Prostate gland (tissue), 2 donors: Measurements from ENCODE around the gene ZNF570. TPM values are rescaled to one million over a fixed set of nuclear protein-coding genes. Genes with fewer than 3 reads are reported as not detected.

Source experiments
- DNase-seq: peaks from one replicate; pipeline ENCODE4 v3.0.0-alpha.2; 2019; ENCODE audit warnings: low spot score
- H3K27ac ChIP-seq, 2 donors: fragments of 200-600 bp; sonication (generic); 2 replicates each; pipeline ENCODE4 v1.5.1; 2017 to 2019
- H3K27me3 ChIP-seq: fragments of 200-600 bp; sonication (generic); replicated peaks from 2 replicates; pipeline ENCODE4 v1.5.1; 2019; ENCODE audit not compliant: insufficient read depth
- H3K36me3 ChIP-seq, 2 donors: fragments of 200-600 bp; sonication (generic); 1 replicate in 1 of 2; 2 replicates in 1 of 2; pipeline versions ENCODE4 v1.5.1 to v1.8.1; 2017 to 2019
- H3K4me1 ChIP-seq: fragments of 200-600 bp; sonication (generic); replicated peaks from 2 replicates; pipeline ENCODE4 v1.5.1; 2019
- H3K4me3 ChIP-seq, 2 donors: fragments of 200-600 bp; sonication (generic); 2 replicates each; pipeline ENCODE4 v1.5.1; 2017 to 2019
- H3K9me3 ChIP-seq: fragments of 200-600 bp; sonication (generic); 2 replicates; pipeline ENCODE4 v1.5.1; 2017
- POLR2A ChIP-seq: fragments of 450-650 bp; IDR thresholded peaks from one replicate; pipeline ENCODE4 v1.6.1; 2016; ENCODE audit warnings: antibody characterized with exemption, mild to moderate bottlenecking
- POLR2AphosphoS5 ChIP-seq: sonication (generic); formaldehyde crosslinking; IDR thresholded peaks from one replicate; pipeline ENCODE4 v1.6.1; 2017; ENCODE audit warnings: antibody characterized with exemption
- WGBS: methylation state at CpG from one replicate; pipeline ENCODE4 v1.1.5; 2018; 5-methylcytosine and 5-hydroxymethylcytosine counted together
- intact Hi-C: fragments of 100-400 bp; cut with DNase I; formaldehyde crosslinking; loops from one replicate; pipeline ENCODE4 v1.14.2; 2022
- total RNA-seq, 2 donors: library from RNA; depleted of rRNA; stranded (reverse); fragments of >200 nt; gene quantifications; one replicate each; pipeline ENCODE4 v1.1.0, GENCODE V29; 2016
- TF ChIP-seq, protein P1 (sequence below), 4 experiments: fragments of 200-600 bp in 2 of 4; fragments of 450-650 bp in 2 of 4; sonication (generic) in 2 of 4; IDR thresholded peaks; 1 replicate in 3 of 4; 2 replicates in 1 of 4; pipeline ENCODE4 v1.5.1; 2016 to 2019; ENCODE audit warnings: antibody characterized with exemption in 4 of 4, mild to moderate bottlenecking in 2 of 4, moderate library complexity in 2 of 4

Gene ZNF570
- total RNA-seq, result 10 to 100 TPM in 1 of 2 donors, 1 to 10 TPM in 1; 6.6 to 13.5 TPM

DNA sequence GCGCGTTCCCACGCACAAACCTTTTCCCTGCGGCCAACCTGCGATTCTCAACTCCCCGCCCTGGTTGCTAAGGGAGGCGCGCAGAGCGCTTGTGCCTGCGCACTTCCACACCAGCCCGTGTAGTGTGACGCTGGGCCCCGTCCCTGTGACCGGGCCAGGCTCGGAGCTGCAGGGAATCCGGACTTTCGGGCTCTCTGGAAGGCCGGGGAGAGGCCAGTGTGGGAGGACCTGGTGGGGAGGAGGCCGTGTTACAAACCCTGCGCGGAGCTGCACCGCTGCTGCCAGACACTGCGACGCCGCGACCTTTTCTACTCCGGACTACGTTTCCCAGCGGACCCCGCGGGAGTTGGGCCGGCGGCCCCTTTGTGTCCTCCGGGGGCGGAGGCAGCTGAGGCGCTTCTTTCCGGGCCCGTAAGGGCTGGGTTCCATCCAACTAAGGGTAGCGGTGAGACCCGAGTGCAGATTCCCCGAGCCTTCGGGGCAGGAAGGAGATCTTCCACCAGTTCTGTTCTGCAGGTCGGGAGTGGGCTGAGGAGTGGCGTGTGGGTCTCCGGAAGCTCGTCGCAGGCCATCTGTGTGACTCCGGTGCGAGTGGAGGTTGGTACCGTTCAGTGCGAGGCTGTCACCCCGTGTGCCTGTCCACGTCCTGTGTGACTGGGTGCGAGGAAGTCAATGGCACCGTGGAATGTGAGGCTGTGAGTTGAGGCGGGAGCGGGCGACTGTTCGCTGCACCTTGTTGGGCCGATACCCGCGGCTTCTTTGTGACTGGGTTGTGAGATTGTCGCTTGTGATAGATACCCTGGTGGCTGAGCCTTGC is at the start of gene ZNF570:
Gene ZNF570, plus strand, starts transcription at position 396 of the 817 bp plus-strand sequence. CDS start 999 bp downstream, outside the sequence.
- H3K4me1 ChIP-seq, result no peaks in the 10 kb centered on the region
- intact Hi-C loops, result loop anchor here (2.0 to 5.0 kb wide), 5 partner anchors 38 to 622 kb away; partner anchors contain the start of genes ZNF527, ZNF540, ZNF568 and ZNF571
- H3K27ac ChIP-seq, result peak within 1 kb of the TSS; percentile 89 to 95
- WGBS, result under 1% methylated on average over 58 of the region's 63 CpGs
- TF ChIP-seq POLR2A (peak; percentile 55), POLR2AphosphoS5 (peak; percentile 87)
- TF ChIP-seq, protein P1, sequence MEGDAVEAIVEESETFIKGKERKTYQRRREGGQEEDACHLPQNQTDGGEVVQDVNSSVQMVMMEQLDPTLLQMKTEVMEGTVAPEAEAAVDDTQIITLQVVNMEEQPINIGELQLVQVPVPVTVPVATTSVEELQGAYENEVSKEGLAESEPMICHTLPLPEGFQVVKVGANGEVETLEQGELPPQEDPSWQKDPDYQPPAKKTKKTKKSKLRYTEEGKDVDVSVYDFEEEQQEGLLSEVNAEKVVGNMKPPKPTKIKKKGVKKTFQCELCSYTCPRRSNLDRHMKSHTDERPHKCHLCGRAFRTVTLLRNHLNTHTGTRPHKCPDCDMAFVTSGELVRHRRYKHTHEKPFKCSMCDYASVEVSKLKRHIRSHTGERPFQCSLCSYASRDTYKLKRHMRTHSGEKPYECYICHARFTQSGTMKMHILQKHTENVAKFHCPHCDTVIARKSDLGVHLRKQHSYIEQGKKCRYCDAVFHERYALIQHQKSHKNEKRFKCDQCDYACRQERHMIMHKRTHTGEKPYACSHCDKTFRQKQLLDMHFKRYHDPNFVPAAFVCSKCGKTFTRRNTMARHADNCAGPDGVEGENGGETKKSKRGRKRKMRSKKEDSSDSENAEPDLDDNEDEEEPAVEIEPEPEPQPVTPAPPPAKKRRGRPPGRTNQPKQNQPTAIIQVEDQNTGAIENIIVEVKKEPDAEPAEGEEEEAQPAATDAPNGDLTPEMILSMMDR (IDR thresholded peaks at IDR 0.05), result peak in 2 of 4 experiments; percentile 1 to 8
- no peaks in the 10 kb centered on the region for H3K36me3 ChIP-seq
- no peaks in the 10 kb centered on the region for H3K27me3 ChIP-seq
- peak within 1 kb of the TSS; percentile 44 to 81 for H3K4me3 ChIP-seq
- H3K9me3 ChIP-seq, result no peaks in the 10 kb centered on the region
- DNase-seq, result peak; percentile 86

DNA sequence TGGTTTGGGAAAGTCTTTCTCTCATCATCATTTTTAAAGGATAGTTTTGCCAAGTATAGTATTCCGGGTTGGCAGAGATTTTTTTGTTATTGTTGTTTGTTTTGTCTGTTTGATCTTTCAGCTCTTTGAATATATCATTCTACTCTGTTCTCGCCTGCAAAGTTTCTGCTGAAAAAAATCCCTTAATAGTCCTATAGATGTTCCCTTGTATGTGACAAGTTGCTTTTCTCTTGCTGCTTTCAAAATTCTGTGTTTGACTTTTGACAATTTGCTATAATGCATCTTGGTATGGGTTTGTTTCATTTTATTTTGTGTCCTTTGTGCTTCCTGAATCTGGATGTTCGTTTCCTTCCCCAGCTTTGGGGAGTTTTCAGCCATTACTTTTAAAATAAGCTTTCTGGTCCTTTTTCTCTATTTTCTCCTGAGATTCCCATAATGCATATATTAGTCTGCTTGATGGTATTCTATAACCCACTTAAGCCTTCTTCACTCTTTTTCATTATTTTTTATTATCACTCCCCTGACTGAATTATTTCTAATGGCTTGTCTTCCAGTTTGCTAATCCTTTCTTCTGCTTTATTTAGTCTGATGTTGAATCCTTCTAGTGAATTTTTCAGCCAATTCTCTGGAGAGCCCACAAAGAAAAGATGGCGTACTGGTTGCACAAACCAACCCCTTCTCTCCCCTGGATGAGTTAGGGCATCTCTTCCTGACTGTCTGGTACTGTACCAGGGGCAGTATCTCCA is 16.5 kb upstream of the ZNF570 start:
- intact Hi-C loops, result no loop called here
- 95% methylated on average over 4 of the region's 4 CpGs for WGBS
- Histone ChIP-seq H3K4me3 (no peak overlapping the region), H3K27ac (no peak overlapping the region), H3K4me1 (no peaks in the 10 kb centered on the region), H3K36me3 (no peaks in the 10 kb centered on the region), H3K9me3 (peaks cover 7% of the 10 kb centered on the region), H3K27me3 (no peaks in the 10 kb centered on the region)
- DNase-seq, result no peak
- TF ChIP-seq POLR2A, result no peak
- no peak for TF ChIP-seq POLR2AphosphoS5
- TF ChIP-seq, protein P1 (IDR thresholded peaks at IDR 0.05), result no peak

DNA sequence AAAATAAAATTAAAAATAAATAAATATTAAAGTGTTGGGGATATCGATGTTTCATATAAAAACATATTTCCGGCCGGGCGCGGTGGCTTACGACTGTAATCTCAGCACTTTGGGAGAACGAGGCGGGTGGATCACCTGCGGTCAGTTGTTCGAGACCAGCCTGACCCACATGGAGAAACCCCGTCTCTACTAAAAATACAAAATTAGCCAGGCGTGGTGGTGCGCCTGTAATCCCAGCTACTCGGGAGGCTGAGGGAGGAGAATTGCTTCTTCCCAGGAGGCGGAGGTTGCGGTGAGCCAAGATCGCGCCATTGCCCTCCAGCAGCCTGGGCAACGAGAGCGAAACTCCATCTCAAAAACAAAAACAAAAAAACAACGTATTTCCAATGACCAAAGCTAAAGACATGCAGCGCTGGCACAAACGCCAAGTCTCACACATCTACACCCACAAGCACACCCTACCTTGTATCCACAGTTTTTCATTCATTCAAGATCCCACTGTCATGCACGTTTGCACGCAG is 2.8 kb upstream of the ZNF570 start:
- intact Hi-C loops, result loop anchor here (5.0 kb wide), 3 partner anchors 94 to 619 kb away; partner anchors contain the start of genes ZNF527, ZNF568 and ZNF829
- no peaks in the 10 kb centered on the region for H3K27me3 ChIP-seq
- peak overlapping the region; percentile 77 to 84 for H3K27ac ChIP-seq
- no peaks in the 10 kb centered on the region for H3K9me3 ChIP-seq
- no peaks in the 10 kb centered on the region for H3K4me1 ChIP-seq
- TF ChIP-seq POLR2A (no peak), POLR2AphosphoS5 (no peak)
- TF ChIP-seq, protein P1 (IDR thresholded peaks at IDR 0.05), result no peak
- no peak for DNase-seq
- WGBS, result 34% methylated on average over 25 of the region's 25 CpGs
- no peaks in the 10 kb centered on the region for H3K36me3 ChIP-seq
- peak overlapping the region; percentile 70 to 86 for H3K4me3 ChIP-seq

DNA sequence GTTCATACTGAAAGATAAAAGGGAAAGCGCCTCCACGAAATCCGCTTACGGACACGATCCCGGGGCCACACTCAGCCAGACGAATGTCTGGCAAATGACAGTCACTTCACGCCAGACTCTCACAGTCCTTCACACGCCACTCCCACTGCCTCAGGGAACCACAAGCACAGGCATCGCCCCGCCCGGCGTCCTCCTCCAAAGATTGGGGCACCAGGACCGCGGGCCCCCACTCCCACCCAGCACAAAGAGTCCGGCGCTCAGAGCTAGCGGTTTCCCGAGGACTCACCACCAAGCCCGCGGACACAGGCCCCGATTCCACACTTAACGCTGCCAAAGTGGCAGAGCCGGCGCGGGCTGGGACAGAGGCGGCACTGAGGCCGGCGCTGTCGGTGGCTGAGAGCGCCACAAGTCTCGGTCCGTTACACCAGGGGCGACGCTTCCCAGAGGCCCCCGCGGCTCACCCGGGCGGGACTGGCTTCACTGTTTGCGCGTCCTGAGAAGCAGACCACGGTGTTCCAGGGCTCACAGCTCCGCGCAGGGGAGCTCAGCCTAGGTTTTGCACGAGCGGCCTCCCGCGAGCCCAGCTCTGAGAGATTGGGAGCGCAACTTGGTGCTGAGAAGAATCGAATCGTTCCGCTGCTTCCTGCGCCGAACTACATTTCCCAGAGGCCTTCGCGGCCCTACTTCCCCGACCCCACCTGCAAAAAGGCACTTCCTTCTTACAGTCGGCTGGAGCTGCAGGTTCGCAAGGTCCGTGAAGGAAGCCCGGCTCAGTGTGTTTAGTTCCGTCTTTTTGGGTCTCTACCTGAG is 2.2 kb upstream of the ZNF570 start, which contains the start of gene ZNF569:
Gene ZNF569, minus strand, starts transcription at position 647 of the 810 bp plus-strand sequence. CDS start 22,523 bp downstream, outside the sequence.
- Histone ChIP-seq H3K27ac (peak within 1 kb of the TSS; percentile 89 to 95), H3K9me3 (no peaks in the 10 kb centered on the region), H3K4me1 (no peaks in the 10 kb centered on the region), H3K27me3 (no peaks in the 10 kb centered on the region), H3K4me3 (peak within 1 kb of the TSS; percentile 70 to 86), H3K36me3 (no peaks in the 10 kb centered on the region)
- peak; percentile 94 for DNase-seq
- TF ChIP-seq, protein P1 (IDR thresholded peaks at IDR 0.05), result no peak
- peak; percentile 94 for TF ChIP-seq POLR2AphosphoS5
- 1% methylated on average over 59 of the region's 62 CpGs for WGBS
- intact Hi-C loops, result loop anchor here (5.0 kb wide), 3 partner anchors 95 to 620 kb away; partner anchors contain the start of genes ZNF527, ZNF568 and ZNF829
